Mesenchymal stem cell (in vitro differentiated cells and primary cell): ENCODE results near the gene RRP8.

Experiments
- DNase-seq: peaks from one replicate; pipeline ENCODE4 v3.0.0-alpha.2; 2013
- H2AFZ ChIP-seq: one replicate; pipeline ENCODE4 v1.6.1; 2013; ENCODE audit warnings: low read depth, mild to moderate bottlenecking, control low read depth, inconsistent platforms, low read length, moderate library complexity
- H2AK5ac ChIP-seq: 2 replicates; pipeline ENCODE4 v1.6.1; 2013; ENCODE audit warnings: low read length, moderate library complexity, mild to moderate bottlenecking, inconsistent platforms; ENCODE audit not compliant: severe bottlenecking
- H2BK120ac ChIP-seq: one replicate; pipeline ENCODE4 v1.6.1; 2013; ENCODE audit warnings: low read depth, mild to moderate bottlenecking, inconsistent platforms, low read length, moderate library complexity
- H2BK12ac ChIP-seq, 2 experiments: one replicate each; pipeline ENCODE4 v1.6.1; 2013; ENCODE audit warnings: inconsistent platforms in 2 of 2, low read length in 2 of 2, mild to moderate bottlenecking in 2 of 2, moderate library complexity in 2 of 2, control low read depth in 1 of 2
- H2BK15ac ChIP-seq: one replicate; pipeline ENCODE4 v1.6.1; 2013; ENCODE audit warnings: mild to moderate bottlenecking, low read depth, inconsistent platforms; ENCODE audit not compliant: poor library complexity, severe bottlenecking
- H2BK5ac ChIP-seq: 2 replicates; pipeline ENCODE4 v1.6.1; 2013; ENCODE audit warnings: low read depth, mild to moderate bottlenecking, low read length, control low read depth, inconsistent platforms; ENCODE audit not compliant: poor library complexity, severe bottlenecking
- H3K14ac ChIP-seq, 2 experiments: one replicate each; pipeline ENCODE4 v1.6.1; 2013; ENCODE audit warnings: inconsistent platforms in 2 of 2, low read length in 2 of 2, control low read depth in 1 of 2, mild to moderate bottlenecking in 1 of 2, moderate library complexity in 1 of 2
- H3K18ac ChIP-seq, 2 experiments: one replicate each; pipeline ENCODE4 v1.6.1; 2013; ENCODE audit warnings: inconsistent platforms in 2 of 2, low read length in 2 of 2, control low read depth in 1 of 2, low read depth in 1 of 2, mild to moderate bottlenecking in 1 of 2
- H3K23ac ChIP-seq, 2 experiments: one replicate each; pipeline ENCODE4 v1.6.1; 2013; ENCODE audit warnings: inconsistent platforms in 2 of 2, low read length in 2 of 2, mild to moderate bottlenecking in 2 of 2, moderate library complexity in 2 of 2, control low read depth in 1 of 2
- H3K27ac ChIP-seq: 2 replicates; pipeline ENCODE4 v1.5.1; 2013; ENCODE audit warnings: mild to moderate bottlenecking, moderate library complexity, low read length, control low read depth, inconsistent platforms; ENCODE audit not compliant: poor library complexity, severe bottlenecking
- H3K27me3 ChIP-seq, 2 experiments: 2 replicates each; pipeline versions ENCODE4 v1.6.1 to v1.7.0; 2013; ENCODE audit warnings: low read length in 2 of 2, mild to moderate bottlenecking in 2 of 2, moderate library complexity in 2 of 2, control low read depth in 1 of 2, inconsistent platforms in 1 of 2; ENCODE audit not compliant: control insufficient read depth in 1 of 2, insufficient read depth in 1 of 2
- H3K36me3 ChIP-seq, 2 experiments: 2 replicates each; pipeline versions ENCODE4 v1.6.1 to v1.7.0; 2013; ENCODE audit warnings: low read length in 2 of 2, control low read depth in 1 of 2, inconsistent platforms in 1 of 2, low read depth in 1 of 2, mild to moderate bottlenecking in 1 of 2; ENCODE audit not compliant: insufficient read depth in 2 of 2, control insufficient read depth in 1 of 2
- H3K4ac ChIP-seq, 2 experiments: one replicate each; pipeline ENCODE4 v1.6.1; 2013; ENCODE audit warnings: inconsistent platforms in 2 of 2, low read length in 2 of 2, mild to moderate bottlenecking in 2 of 2, moderate library complexity in 2 of 2, control low read depth in 1 of 2, low read depth in 1 of 2
- H3K4me1 ChIP-seq: 2 replicates; pipeline ENCODE4 v1.6.1; 2013; ENCODE audit warnings: low read depth, low read length, control low read depth; ENCODE audit not compliant: control insufficient read depth, insufficient read depth
- H3K4me2 ChIP-seq: 2 replicates; pipeline ENCODE4 v1.6.1; 2013; ENCODE audit warnings: low read length, mild to moderate bottlenecking, inconsistent platforms; ENCODE audit not compliant: poor library complexity, severe bottlenecking
- H3K4me3 ChIP-seq, 2 experiments: 2 replicates each; pipeline versions ENCODE4 v1.5.1 to v1.7.0; 2013; ENCODE audit warnings: low read length in 2 of 2, mild to moderate bottlenecking in 2 of 2, control low read depth in 1 of 2, low read depth in 1 of 2; ENCODE audit not compliant: insufficient read depth in 1 of 2
- H3K79me1 ChIP-seq: replicated peaks from 2 replicates; pipeline ENCODE4 v1.6.1; 2013; ENCODE audit warnings: mild to moderate bottlenecking, control low read depth, low read length, inconsistent platforms; ENCODE audit not compliant: poor library complexity, severe bottlenecking
- H3K9ac ChIP-seq: 2 replicates; pipeline ENCODE4 v1.7.0; 2013; ENCODE audit warnings: mild to moderate bottlenecking, low read length, moderate library complexity
- H3K9me3 ChIP-seq: 2 replicates; pipeline ENCODE4 v1.7.0; 2013; ENCODE audit warnings: mild to moderate bottlenecking, low read length; ENCODE audit not compliant: control insufficient read depth
- H4K8ac ChIP-seq: one replicate; pipeline ENCODE4 v1.6.1; 2013; ENCODE audit warnings: inconsistent platforms, mild to moderate bottlenecking, low read length, moderate library complexity
- H4K91ac ChIP-seq: one replicate; pipeline ENCODE4 v1.6.1; 2013; ENCODE audit warnings: mild to moderate bottlenecking, low read length, inconsistent platforms
- WGBS: methylation state at CpG from one replicate; pipeline ENCODE4 v1.1.7; 2013; ENCODE audit warnings: mixed read lengths; 5-methylcytosine and 5-hydroxymethylcytosine counted together

RRP8 gene

GRCh38 chr11:6608011-6608410 is 4.6 kb upstream of the RRP8 start:
- Histone ChIP-seq H3K36me3 (peaks cover 37 to 46% of the 10 kb centered on the region in 2 experiments), H3K23ac (no peak overlapping the region), H3K4me1 (peaks cover 20% of the 10 kb centered on the region), H3K18ac (peak overlapping the region in 1 of 2 experiments; percentile 31), H2BK15ac (peak overlapping the region; percentile 4), H2BK12ac (no peak overlapping the region), H3K9me3 (no peaks in the 10 kb centered on the region), H3K27ac (peak overlapping the region; percentile 74), H3K4me2 (no peak overlapping the region), H3K4ac (no peak overlapping the region), H2BK5ac (no peak overlapping the region), H4K91ac (no peak overlapping the region), H3K79me1 (peaks cover 20% of the 10 kb centered on the region), H2AK5ac (peak overlapping the region; percentile 33), H3K14ac (no peak overlapping the region), H2AFZ (no peak overlapping the region), H3K4me3 (no peak overlapping the region), H3K9ac (peak overlapping the region; percentile 89), H2BK120ac (no peak overlapping the region), H4K8ac (no peak overlapping the region), H3K27me3 (no peaks in the 10 kb centered on the region)
- DNase-seq = no peak
- WGBS = 90% methylated on average over 9 of the region's 9 CpGs

GRCh38 chr11:6607190-6607795 is 3.9 kb upstream of the RRP8 start:
- Histone ChIP-seq H3K9ac (peak overlapping the region; percentile 89), H3K36me3 (peaks cover 37 to 46% of the 10 kb centered on the region in 2 experiments), H3K79me1 (peaks cover 20% of the 10 kb centered on the region), H2AK5ac (no peak overlapping the region), H3K4me3 (peak overlapping the region in 1 of 2 experiments; percentile 16), H3K4ac (no peak overlapping the region), H2BK15ac (no peak overlapping the region), H2BK120ac (no peak overlapping the region), H2BK12ac (no peak overlapping the region), H3K27ac (peak overlapping the region; percentile 74), H3K14ac (no peak overlapping the region), H3K18ac (no peak overlapping the region), H4K91ac (no peak overlapping the region), H2BK5ac (no peak overlapping the region), H2AFZ (no peak overlapping the region), H3K9me3 (no peaks in the 10 kb centered on the region), H3K27me3 (no peaks in the 10 kb centered on the region), H3K4me2 (no peak overlapping the region), H3K4me1 (peaks cover 22% of the 10 kb centered on the region), H4K8ac (no peak overlapping the region), H3K23ac (no peak overlapping the region)
- DNase-seq = no peak

- Histone ChIP-seq H3K4me3 (peak overlapping the region in 1 of 2 experiments; percentile 98), H3K4ac (peak overlapping the region; percentile 34 to 96), H2BK15ac (no peak overlapping the region), H3K14ac (no peak overlapping the region), H3K79me1 (peaks cover 22% of the 10 kb centered on the region), H3K9me3 (no peaks in the 10 kb centered on the region), H2BK120ac (peak overlapping the region; percentile 75), H4K8ac (peak overlapping the region; percentile 66), H2AFZ (no peak overlapping the region), H2BK12ac (peak overlapping the region; percentile 20 to 70), H2AK5ac (peak overlapping the region; percentile 75), H2BK5ac (peak overlapping the region; percentile 76), H3K9ac (peak overlapping the region; percentile 93), H3K18ac (peak overlapping the region; percentile 71 to 86), H3K4me2 (peak overlapping the region; percentile 26), H3K23ac (no peak overlapping the region), H3K27ac (peak overlapping the region; percentile 95), H3K36me3 (peaks cover 39 to 48% of the 10 kb centered on the region in 2 experiments), H3K4me1 (peaks cover 28% of the 10 kb centered on the region), H3K27me3 (no peaks in the 10 kb centered on the region), H4K91ac (peak overlapping the region; percentile 60)
- WGBS = 4% methylated on average over 10 of the region's 11 CpGs
- DNase-seq = peak; percentile 97
Measured at GRCh38 chr11:6606471-6607189, 3.2 kb upstream of the RRP8 start.

- 48% methylated on average over 3 of the region's 3 CpGs for WGBS
- H3K9ac ChIP-seq = peak overlapping the region; percentile 93
Measured at GRCh38 chr11:6604790-6605189, 1.4 kb upstream of the RRP8 start.

More at GRCh38 chr11:6604790-6605189, 1.4 kb upstream of the RRP8 start:
- no peak overlapping the region for H2BK15ac ChIP-seq
- H3K4me3 ChIP-seq = peak overlapping the region in 1 of 2 experiments; percentile 98
- no peak overlapping the region for H3K23ac ChIP-seq
- no peak overlapping the region for H2BK12ac ChIP-seq
- no peak overlapping the region for H3K14ac ChIP-seq
- H4K91ac ChIP-seq = no peak overlapping the region
- H4K8ac ChIP-seq = no peak overlapping the region
- H3K27ac ChIP-seq = peak overlapping the region; percentile 92
- no peak overlapping the region for H3K4ac ChIP-seq
- no peak overlapping the region for H2AK5ac ChIP-seq
- H3K36me3 ChIP-seq = peaks cover 41 to 50% of the 10 kb centered on the region in 2 experiments
- H3K4me2 ChIP-seq = peak overlapping the region; percentile 50
- H2BK5ac ChIP-seq = no peak overlapping the region
- H3K4me1 ChIP-seq = peaks cover 20% of the 10 kb centered on the region
- H3K27me3 ChIP-seq = no peaks in the 10 kb centered on the region
- H2BK120ac ChIP-seq = no peak overlapping the region
- H3K79me1 ChIP-seq = peaks cover 26% of the 10 kb centered on the region
- no peak overlapping the region for H3K18ac ChIP-seq
- DNase-seq = no peak
- no peak overlapping the region for H2AFZ ChIP-seq
- no peaks in the 10 kb centered on the region for H3K9me3 ChIP-seq
